22Rv1 (cell line): ENCODE data around the gene TMX1.

Experiments used
- ZFX ChIP-seq: fragments of 450-650 bp; IDR thresholded peaks from 2 replicates; pipeline ENCODE4 v1.6.1; 2017; ENCODE audit warnings: antibody characterized with exemption, borderline replicate concordance
- TF ChIP-seq, protein P1 (sequence below): fragments of 450-650 bp; IDR thresholded peaks from 2 replicates; pipeline ENCODE4 v1.5.1; 2017; ENCODE audit warnings: mild to moderate bottlenecking

- TF ChIP-seq, protein P1, sequence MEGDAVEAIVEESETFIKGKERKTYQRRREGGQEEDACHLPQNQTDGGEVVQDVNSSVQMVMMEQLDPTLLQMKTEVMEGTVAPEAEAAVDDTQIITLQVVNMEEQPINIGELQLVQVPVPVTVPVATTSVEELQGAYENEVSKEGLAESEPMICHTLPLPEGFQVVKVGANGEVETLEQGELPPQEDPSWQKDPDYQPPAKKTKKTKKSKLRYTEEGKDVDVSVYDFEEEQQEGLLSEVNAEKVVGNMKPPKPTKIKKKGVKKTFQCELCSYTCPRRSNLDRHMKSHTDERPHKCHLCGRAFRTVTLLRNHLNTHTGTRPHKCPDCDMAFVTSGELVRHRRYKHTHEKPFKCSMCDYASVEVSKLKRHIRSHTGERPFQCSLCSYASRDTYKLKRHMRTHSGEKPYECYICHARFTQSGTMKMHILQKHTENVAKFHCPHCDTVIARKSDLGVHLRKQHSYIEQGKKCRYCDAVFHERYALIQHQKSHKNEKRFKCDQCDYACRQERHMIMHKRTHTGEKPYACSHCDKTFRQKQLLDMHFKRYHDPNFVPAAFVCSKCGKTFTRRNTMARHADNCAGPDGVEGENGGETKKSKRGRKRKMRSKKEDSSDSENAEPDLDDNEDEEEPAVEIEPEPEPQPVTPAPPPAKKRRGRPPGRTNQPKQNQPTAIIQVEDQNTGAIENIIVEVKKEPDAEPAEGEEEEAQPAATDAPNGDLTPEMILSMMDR: no peak
- TF ChIP-seq ZFX: no peak
Observed at GRCh38 chr14:51289169-51289568, 49.1 kb downstream of the TMX1 start.
